Measurements from ENCODE around the gene RNF212.

DNA sequence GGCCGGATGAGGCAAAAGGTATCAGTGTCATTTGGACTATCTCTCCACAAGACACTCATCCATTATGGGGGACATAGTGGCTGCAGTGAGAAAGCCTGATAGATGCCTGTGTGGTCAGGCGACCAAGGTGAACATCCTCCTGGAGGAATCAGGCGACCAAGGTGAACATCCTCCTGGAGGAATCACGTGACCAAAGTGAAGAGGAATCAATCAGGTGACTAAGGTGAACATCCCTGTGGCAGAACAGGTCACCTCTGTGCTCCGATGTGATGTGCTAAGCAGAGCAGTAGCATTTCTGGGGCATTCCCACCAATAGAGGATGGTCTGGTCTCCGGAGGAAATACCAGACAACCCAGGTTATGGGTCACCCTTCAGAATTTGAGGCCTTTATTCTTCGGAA lies 44.0 kb downstream of the RNF212 start:
- TF ChIP-seq, protein P1, sequence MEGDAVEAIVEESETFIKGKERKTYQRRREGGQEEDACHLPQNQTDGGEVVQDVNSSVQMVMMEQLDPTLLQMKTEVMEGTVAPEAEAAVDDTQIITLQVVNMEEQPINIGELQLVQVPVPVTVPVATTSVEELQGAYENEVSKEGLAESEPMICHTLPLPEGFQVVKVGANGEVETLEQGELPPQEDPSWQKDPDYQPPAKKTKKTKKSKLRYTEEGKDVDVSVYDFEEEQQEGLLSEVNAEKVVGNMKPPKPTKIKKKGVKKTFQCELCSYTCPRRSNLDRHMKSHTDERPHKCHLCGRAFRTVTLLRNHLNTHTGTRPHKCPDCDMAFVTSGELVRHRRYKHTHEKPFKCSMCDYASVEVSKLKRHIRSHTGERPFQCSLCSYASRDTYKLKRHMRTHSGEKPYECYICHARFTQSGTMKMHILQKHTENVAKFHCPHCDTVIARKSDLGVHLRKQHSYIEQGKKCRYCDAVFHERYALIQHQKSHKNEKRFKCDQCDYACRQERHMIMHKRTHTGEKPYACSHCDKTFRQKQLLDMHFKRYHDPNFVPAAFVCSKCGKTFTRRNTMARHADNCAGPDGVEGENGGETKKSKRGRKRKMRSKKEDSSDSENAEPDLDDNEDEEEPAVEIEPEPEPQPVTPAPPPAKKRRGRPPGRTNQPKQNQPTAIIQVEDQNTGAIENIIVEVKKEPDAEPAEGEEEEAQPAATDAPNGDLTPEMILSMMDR (IDR thresholded peaks at IDR 0.05; ENCODE audit: poor library complexity), result no peak
- TF ChIP-seq EZH2phosphoT487 (IDR thresholded peaks at IDR 0.05; ENCODE audit: low read depth, severe bottlenecking, unreplicated experiment), result no peak
